ENCODE results near the gene ITGB4. TPM values are rescaled to one million over a fixed set of nuclear protein-coding genes. Genes with fewer than 3 reads are reported as not detected.

ITGB4 gene
- 10 to 100 TPM in 1 of 3 donors, 1 to 10 TPM in 2; 7.8 to 10.8 (median 9.1) TPM for polyA plus RNA-seq (ENCODE audit: insufficient read length in 3 of 3)

DNA sequence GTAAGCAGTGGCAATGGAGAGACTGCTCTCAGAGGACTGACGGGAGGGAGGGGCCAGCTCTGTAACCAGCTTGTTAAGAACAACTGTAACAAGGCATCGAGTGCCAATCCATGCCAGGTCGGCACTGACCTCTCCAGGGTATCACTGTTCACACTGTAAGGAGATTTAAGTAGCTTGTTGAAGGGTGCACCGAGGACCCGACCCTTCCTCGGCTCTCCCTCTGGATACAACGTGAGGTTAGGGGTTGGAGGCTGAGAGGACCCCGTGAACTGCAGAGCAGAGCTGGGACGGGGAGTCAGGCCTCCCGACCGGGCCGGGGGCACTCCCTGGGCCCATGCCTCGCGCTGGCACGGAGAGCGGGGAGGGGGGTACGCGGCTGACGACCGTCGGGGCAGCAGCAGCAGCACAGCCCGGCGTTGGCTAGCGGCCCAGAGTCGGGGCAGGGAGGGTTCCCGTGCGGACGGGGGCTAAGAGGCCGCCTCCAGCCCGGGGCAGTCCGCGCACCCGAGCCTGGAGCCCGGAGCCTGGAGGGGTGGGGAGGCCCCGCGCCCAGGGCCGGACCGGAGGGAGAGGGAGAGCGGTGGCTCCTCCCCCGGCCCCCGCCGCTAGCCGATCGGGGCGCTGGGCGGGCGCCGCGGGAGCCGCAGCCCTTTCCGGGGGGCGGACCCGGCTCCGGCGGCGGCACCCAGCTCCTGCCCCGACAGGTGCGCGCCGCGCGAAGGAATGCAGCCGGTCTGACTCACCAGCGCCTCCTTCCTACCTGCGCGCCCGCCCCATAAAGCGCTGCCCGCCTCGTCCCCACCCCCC lies at the start of gene ITGB4:
Gene ITGB4, plus strand, starts transcription at position 804 of the 807 bp plus-strand sequence. CDS start 3,245 bp downstream, outside the sequence.
- DNase-seq (ENCODE audit: low read depth in 3 of 3, low spot score in 2 of 3) = peak in 1 of 3 donors; percentile 27

DNA sequence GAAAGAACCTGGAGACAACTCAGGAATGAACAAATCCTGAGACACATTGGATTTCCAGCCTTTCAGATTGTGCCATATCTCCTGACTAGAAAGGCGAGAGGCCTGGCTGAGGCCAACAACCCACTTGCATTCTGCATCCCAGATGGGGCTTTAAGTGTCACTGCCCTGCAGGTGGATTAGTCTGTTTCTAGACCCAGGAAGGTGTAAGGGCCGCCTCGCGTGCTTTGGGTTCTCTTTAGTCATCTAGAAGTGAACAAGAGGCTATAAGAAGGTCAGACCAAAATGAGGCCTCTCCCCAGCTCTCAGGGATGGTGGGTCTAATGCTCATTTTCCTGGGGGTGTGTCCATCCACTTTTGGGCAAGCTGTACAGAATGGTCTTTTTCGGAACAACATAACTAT lies 49.2 kb upstream of the ITGB4 start:
- no peak for DNase-seq (ENCODE audit: low read depth in 3 of 3, low spot score in 2 of 3)

DNA sequence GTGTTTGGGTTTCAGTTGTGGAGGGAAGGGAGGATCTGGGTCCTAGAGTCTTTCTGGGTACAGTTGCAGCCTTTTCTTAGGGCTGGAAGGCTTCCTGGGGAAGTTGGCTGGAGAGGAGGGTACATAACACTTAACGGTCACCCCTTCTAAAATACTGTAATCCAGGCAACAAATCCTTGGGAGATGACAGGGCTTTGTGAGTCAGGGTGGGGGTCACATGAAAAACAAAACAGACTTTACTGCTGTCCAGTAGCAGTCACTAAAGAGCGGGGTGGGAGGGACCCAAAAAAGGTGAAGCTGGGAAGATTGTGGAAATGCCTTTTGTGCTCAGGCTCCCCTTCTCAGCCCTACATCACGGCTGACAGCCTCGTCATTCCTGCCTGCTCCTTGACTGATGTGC lies 47.8 kb upstream of the ITGB4 start:
- no peak for DNase-seq (ENCODE audit: low read depth in 3 of 3, low spot score in 2 of 3)

DNA sequence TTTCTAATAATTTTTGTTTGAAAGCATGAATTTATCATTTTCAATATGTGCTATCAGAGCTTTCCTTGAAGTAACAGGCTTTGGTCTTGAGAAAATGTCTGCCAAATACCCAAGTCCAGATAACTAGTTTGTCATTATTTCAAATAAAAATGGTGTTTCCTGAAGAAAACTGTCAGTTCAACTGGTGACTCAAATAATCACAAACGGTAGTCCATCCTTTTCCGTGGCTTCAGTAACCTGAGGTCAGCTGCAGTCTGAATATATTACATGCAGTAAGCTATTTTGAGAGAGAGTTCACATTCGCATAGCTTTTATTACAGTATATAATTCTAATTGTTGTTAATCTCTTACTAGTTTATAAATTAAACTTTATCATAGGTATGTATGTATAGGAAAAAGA lies 44.8 kb upstream of the ITGB4 start:
- DNase-seq (ENCODE audit: low read depth in 3 of 3, low spot score in 2 of 3) = no peak

DNA sequence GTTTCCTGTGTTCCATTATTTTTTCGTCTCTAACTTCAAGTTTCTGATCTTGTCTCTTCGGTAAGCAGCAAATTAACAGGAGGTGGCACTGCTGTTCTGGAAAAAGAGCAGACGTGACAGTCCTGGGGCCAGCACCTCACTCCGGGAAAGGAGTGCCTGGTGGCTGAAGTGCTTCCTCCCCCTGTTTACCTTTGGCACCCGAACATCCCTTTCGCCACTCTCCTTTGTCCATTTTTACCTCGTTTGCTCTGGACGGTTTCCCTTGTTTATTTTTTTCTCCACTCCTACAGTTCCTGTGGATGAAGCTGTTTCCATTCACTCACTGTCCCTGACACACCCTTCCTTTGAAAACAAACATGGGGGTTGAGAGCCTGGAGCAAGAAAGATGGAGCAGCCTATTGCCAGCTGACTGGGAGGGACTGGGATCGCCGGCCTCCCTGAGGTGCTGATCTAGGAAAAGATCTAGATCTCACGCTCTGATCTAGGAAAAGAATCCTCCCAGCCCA lies 41.5 kb upstream of the ITGB4 start:
- DNase-seq (ENCODE audit: low read depth in 3 of 3, low spot score in 2 of 3) = no peak

DNA sequence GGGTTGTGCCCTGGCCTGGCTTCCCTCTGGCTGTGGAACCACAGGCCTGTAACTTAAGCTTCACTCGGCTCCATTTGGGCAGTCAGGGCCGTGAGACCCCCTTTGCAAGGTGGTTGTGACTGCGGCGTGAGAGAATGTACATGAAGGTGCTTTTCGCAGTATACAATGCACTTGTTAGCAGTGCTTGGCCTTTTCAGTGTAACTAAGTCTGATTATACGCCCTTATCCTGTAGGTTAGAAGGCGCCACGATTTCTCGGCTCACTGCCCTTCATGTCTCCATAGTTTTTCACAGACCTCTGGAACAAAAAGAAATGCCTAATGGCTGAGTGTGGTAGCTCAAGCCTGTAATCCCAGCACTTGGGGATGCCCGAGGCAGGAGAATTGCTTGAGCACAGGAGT lies 40.8 kb upstream of the ITGB4 start:
- DNase-seq (ENCODE audit: low read depth in 3 of 3, low spot score in 2 of 3) = no peak

DNA sequence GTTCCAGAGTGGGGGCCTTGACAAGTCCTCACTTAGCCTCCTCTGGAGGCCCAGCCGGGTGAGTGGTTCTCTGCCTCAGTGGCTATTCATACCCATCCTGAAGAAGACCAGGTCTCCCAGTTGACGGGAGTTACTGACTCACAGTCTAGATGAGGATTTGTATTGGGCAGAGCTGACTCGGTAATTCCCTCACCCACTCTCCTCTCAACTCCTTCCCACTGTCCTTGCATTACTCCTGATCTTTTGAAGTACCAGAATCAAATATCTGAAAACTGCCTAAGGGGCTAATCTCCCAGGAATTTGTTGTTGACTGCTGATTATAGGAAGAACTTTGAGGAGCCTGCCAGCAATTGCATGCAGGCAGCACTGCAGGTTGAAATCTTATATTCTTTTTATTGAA lies 40.0 kb upstream of the ITGB4 start:
- DNase-seq (ENCODE audit: low read depth in 3 of 3, low spot score in 2 of 3) = no peak

DNA sequence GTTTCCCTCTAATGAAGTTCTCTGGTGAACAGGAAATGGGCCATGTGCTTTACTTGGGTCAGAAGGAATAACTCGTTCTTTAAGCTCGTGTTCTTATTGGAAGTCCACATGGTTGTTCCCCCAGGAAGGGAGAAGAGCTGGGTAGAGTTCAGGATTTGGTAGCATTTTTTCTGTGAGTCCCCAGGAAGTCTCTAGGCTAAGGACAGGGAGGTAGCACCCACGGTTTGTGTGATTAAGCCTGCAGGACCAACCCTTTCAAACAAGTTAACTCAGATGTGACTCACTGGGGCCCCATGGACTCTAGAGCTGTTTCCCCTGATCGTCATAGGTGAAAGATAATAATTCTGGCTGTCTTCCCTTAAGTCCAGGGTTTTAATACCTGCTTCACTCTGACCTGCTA lies 37.7 kb upstream of the ITGB4 start:
- DNase-seq (ENCODE audit: low read depth in 3 of 3, low spot score in 2 of 3) = no peak

DNA sequence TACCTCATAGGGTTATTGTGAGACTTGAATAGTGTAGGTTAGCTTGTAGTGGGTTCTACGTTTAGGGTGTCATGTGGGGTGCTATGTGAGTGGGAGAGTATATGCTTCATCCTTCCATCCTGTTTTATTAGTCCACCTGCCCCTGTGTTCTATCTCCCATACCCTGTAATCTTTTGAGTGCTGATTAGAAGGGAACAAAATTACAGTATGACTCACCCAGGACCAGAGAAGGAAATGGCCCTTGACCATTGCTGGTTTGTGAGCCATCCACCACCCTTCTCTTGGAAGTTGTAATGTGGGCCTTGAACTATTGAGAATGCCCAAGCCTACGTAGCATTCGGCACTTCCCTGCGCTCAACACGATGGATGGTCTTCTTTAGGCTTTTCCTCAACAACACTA lies 37.0 kb upstream of the ITGB4 start:
- DNase-seq (ENCODE audit: low read depth in 3 of 3, low spot score in 2 of 3) = no peak

DNA sequence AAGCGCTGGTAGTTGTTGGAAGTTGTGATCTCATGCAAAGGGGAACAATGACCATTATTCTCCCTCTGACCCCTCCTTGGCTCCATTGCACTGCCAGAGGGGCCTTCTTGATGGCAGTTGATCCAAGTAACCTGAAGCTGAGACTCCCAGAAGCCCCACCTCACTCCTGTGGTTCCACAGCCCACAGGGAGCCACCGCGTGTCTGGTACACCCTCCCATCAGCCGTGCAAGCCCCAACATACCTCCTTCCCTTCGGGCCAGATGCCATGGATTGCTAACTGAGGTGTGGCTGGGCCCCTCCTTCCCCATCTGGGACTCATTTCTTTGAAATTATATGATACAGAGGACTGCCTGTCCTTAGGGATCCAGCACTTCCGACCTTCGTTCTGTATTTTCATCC lies 36.3 kb upstream of the ITGB4 start:
- DNase-seq (ENCODE audit: low read depth in 3 of 3, low spot score in 2 of 3) = no peak

DNA sequence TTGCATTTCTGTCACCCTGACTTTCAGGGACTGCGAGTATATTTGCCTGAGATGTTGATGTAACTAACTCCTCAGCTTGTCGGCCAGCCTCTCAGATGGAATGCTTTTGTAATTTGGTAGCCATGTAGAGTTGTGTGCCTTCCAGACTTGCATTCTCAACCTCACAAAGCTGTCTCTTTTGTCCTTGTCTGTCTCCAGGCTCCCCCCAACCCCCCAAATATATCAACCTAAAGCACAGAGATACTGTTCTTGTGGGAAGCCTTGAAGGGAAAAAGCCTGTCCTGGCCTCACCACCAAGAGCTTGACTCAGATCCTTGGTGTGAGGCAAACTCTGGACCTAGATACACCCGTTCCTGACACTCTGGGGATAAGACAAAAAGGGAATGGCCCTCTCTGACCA lies 35.8 kb upstream of the ITGB4 start:
- DNase-seq (ENCODE audit: low read depth in 3 of 3, low spot score in 2 of 3) = no peak

DNA sequence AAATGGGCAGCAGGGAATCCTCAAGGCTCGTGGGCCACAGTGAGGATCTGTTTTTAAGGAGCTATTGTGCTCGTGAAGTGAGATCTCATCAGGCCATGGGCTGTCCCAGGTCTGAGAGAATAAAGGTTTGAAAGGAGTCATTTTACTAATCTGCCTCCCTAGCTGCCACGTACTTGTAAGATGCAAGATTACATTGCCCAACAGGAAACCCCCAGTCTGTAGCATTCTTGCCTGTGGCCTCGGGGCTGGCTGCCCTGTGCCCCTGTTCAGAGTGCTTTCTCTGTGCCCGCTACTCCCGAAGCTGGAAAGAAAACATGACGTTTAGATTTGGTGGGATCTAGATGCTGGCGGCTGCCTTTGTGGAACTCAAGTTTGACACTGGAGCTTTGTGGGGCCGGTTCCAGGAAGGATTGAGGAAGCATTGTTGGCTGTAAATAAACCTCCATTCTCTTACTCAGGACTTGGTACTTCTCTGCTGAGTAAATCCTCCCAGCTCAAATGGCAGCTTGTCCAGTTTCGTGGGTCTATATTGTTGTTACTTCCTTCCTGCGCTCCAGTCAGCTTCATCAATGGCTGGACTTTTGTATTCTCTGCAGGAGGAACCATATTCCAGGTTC lies 32.9 kb upstream of the ITGB4 start:
- no peak for DNase-seq (ENCODE audit: low read depth in 3 of 3, low spot score in 2 of 3)

DNA sequence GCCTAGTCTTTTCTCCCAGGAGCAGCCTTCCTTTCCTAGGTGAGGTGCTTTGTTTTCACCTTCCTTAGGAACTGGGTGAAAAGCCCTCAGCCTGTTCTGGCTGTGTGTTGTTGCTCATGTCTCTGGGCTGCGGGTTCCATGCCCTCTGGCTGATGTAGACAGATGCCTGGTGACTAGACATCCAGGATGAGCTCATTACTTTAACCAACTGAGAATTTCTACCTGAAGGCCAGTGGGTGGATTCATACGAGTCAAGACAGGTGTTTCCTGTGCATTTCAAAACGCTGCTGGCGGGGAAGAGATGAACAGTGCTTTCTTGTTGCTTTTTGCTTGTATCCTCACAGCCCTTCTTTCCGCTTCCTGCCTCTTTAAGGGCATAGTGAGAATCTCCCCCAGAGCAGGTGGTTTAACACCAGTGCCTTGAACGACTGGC lies 31.8 kb upstream of the ITGB4 start:
- no peak for DNase-seq (ENCODE audit: low read depth in 3 of 3, low spot score in 2 of 3)

DNA sequence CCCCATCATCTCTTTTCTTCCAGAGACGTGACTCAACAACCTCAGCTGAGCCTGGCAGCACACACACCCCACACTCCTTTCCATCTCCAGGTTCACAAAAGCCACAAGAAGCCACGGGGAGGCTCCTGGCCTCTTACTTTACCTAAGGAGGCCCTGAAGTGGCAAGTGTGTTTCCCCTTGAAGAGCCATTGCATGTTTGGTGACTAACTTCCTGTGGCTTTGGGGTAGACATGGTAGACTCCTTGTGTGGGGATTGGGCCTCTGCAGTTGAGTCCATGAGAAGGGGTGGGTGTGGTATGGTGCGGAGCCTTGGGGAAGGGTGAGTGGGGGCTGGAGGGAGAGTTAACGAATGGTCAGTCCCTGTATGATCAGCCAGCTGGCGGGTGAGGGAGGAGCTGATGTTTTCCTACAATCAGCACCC lies 29.9 kb upstream of the ITGB4 start:
- no peak for DNase-seq (ENCODE audit: low read depth in 3 of 3, low spot score in 2 of 3)

DNA sequence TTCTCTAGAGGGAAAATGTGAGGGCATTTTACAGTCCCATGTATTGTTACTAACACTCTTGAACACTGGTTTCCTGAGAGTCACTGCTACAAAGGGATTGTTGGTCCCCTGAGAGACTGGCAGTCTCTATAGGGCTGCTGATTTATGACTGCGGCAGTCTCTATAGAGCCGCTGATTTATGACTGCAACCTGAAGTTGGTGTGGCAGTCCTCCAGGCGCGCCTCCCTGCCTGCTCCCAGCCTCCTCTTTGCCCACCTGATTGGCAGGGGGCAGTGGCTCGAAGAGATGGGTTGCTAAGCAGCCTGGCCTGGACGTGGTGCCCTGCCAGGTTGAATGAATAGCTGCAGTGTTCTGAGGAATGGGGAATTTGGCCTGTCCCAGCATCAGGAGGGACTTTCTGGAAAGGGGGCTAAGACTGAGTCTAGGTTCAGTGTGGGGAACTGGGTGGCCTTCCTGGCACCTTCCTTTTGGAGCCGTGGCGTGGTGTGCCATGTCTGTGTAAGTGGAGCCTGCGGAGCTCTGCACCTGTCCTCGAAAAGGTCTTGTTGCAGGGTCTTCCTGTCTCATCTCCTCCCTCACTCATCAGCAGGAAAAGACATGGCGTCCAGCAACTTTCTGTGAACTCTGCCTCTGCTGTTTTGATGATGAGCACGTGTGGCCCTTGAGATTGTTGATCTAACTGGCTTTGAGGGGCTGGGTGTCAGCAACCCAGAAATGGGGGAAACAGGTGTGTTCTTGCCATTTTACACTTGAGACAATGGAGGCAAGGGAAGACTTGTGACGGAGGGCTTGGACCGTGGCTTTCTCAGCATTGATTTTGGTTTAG lies 29.2 kb upstream of the ITGB4 start:
- DNase-seq (ENCODE audit: low read depth in 3 of 3, low spot score in 2 of 3) = no peak

DNA sequence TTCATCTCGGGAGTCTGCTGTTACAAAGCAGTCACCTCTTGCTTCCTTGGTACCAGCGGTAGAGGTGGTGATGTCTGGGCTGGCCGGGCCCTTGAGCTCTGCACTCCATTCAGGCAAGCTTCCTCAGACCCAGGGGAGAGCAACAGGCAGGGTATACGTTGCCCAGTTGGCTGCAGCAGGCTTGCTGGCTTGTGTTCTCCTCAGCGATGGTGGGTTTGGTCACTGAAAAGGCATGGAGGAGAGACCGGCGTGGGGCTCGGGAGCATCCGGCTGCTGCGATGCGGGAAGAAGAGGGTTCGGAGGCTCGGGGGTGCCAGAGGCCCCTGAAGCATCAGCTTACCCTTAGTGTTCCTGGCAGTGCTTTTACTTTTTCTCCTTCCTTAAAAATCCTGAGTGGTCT lies 28.3 kb upstream of the ITGB4 start:
- no peak for DNase-seq (ENCODE audit: low read depth in 3 of 3, low spot score in 2 of 3)

DNA sequence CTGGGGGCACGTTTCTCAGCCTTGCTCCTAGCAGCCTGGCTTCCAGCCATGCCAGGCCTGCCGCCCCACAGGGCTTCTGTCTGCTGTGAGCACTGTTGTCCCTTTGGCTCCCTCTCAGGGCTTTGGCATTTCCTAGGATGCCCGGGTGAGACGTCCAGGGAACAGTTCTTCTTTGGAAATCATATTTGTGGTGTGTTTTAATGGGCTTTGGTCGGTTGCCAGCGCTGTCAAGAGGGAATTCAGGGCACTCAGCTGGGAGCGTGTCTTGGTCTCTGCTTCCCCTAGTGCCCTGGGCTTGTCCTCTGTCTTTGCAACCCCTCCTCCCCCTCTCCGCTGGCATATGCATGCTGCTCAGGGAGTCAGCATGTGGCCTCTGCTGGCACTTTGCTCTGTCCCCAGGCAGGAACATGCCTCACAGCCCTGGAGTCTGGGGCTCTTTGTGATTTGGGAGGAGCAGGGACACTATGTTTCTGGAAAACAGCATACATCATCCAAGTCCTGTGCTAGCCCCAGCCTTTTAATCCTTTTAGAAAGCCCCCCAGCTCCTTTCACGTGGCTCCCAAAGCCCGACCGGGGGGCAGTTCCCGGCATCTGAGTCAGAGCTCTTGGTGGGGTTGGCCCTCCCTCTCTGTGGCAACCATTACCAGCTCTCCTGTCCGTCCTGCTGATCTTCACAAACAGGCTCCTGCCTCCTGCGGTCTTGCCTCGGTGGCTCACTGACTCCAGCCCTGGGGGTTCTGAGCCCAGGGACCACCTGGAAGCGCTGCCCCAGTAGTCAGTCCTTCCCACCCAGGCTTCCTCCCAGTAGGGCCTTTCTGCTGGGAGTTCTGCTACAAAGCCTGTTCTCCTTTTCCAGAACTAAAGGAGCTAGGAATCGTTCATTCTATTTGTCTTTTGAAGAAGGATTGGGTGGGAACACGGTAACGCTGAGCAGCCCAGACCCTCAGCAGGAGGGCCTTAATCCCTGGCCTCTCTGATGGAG lies 27.5 kb upstream of the ITGB4 start:
- no peak for DNase-seq (ENCODE audit: low read depth in 3 of 3, low spot score in 2 of 3)

DNA sequence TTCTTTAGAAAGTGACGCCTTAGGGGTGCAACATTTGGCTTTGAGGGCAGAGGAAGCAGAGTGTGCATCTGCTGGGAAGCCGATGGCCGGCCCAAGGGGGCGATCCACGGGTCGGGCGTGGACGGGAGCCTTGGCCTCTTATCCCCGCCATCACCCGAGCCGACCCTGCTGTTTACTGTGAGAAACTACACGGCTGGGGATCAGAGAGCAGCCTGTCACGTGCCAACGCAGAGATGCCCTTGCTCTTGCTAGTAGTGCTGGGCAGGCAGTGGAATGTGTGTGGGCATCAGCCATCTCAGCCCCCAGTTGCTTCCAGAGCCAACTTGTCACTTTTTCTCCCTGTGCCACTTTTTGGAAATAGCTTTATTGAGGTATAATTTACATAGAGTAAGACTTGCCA lies 26.7 kb upstream of the ITGB4 start:
- DNase-seq (ENCODE audit: low read depth in 3 of 3, low spot score in 2 of 3) = no peak

DNA sequence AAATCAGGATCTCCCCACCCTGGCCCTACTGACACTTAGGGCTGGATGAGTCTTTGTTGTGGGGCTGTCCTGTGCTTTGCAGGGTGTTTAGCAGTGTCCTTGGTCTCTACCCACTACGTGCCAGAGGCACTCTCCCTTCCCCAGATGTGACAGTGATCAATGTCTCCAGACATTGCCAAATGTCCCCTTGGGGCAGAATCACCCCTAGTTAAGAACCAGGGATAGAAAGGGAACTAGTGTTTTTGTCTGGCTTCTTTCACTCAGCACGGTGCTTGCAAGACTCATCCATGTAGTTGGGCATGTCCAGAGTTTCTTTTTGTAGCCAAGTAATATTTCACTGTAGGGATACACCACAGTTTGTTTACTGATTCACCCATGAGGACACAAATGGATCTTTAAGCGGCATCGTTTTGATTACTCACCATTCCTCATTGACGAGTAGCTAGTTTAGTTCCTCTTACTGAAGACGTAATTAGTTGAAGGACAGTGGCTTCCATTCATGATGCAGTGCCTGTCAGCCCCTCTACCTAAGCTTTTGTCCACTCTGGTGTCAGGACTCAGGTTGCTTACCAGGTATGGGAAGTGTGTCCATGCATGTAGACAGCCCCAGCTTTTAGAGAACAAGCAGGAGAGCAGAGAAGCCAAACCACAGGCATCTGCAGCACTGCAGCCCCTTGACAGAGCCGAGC lies 26.0 kb upstream of the ITGB4 start:
- DNase-seq (ENCODE audit: low read depth in 3 of 3, low spot score in 2 of 3) = no peak

Data from right renal cortex interstitium (tissue), 3 donors.